CD14-positive monocyte (primary cell): Measurements from ENCODE around the gene CTSD. TPM values are rescaled to one million over a fixed set of nuclear protein-coding genes. Genes with fewer than 3 reads are reported as not detected.

Experiments
- DNase-seq, 3 donors: peaks; one replicate each; pipeline ENCODE4 v3.0.0-alpha.2; 2011 to 2022
- H2AFZ ChIP-seq: 2 replicates; pipeline ENCODE4 v1.6.0; 2012; ENCODE audit warnings: mild to moderate bottlenecking, low read depth, low read length, inconsistent platforms; ENCODE audit not compliant: insufficient read depth, poor library complexity, severe bottlenecking
- H3K27ac ChIP-seq, 2 donors: 1 replicate in 1 of 2; 2 replicates in 1 of 2; pipeline ENCODE4 v1.5.1; 2012 to 2013; ENCODE audit warnings: low read length in 2 of 2, control low read depth in 1 of 2, inconsistent platforms in 1 of 2, low read depth in 1 of 2, mild to moderate bottlenecking in 1 of 2
- H3K27me3 ChIP-seq, 2 donors: one replicate each; pipeline versions ENCODE4 v1.6.0 to v1.6.1; 2011 to 2013; ENCODE audit warnings: low read length in 2 of 2; ENCODE audit not compliant: control insufficient read depth in 2 of 2, insufficient read depth in 2 of 2
- H3K36me3 ChIP-seq, 2 donors: replicated peaks in 1 of 2; 1 replicate in 1 of 2; 2 replicates in 1 of 2; pipeline versions ENCODE4 v1.5.1 to v1.6.1; 2012 to 2013; ENCODE audit warnings: low read length in 2 of 2, control low read depth in 1 of 2, inconsistent platforms in 1 of 2, mild to moderate bottlenecking in 1 of 2; ENCODE audit not compliant: insufficient read depth in 2 of 2, control insufficient read depth in 1 of 2
- H3K4me1 ChIP-seq, 2 donors: 1 replicate in 1 of 2; 2 replicates in 1 of 2; pipeline versions ENCODE4 v1.5.1 to v1.6.1; 2012 to 2013; ENCODE audit warnings: low read length in 2 of 2, control low read depth in 1 of 2, inconsistent platforms in 1 of 2, mild to moderate bottlenecking in 1 of 2, moderate library complexity in 1 of 2; ENCODE audit not compliant: insufficient read depth in 2 of 2, control insufficient read depth in 1 of 2
- H3K4me2 ChIP-seq: replicated peaks from 2 replicates; pipeline ENCODE3; 2012; ENCODE audit warnings: low read length, moderate library complexity, mild to moderate bottlenecking; ENCODE audit not compliant: poor library complexity, severe bottlenecking; ENCODE audit errors: extremely low read depth
- H3K4me3 ChIP-seq, 3 experiments: fragments of 200-600 bp in 1 of 3; sonication (generic) in 1 of 3; replicated peaks in 1 of 3; 1 replicate in 2 of 3; 2 replicates in 1 of 3; pipeline ENCODE4 v1.5.1; 2011 to 2013; ENCODE audit warnings: low read length in 3 of 3, mild to moderate bottlenecking in 3 of 3, control low read depth in 2 of 3, low read depth in 2 of 3, inconsistent platforms in 1 of 3, moderate library complexity in 1 of 3
- H3K79me2 ChIP-seq: 2 replicates; pipeline ENCODE4 v1.6.0; 2012; ENCODE audit warnings: mild to moderate bottlenecking, control low read depth, inconsistent platforms, low read length, moderate library complexity; ENCODE audit not compliant: insufficient read depth
- H3K9ac ChIP-seq: 2 replicates; pipeline ENCODE4 v1.6.0; 2017; ENCODE audit warnings: low read length, mild to moderate bottlenecking; ENCODE audit not compliant: insufficient read depth, poor library complexity, severe bottlenecking
- H3K9me3 ChIP-seq, 2 donors: replicated peaks in 1 of 2; 1 replicate in 1 of 2; 2 replicates in 1 of 2; pipeline versions ENCODE4 v1.5.1 to v1.6.1; 2012 to 2013; ENCODE audit warnings: low read length in 2 of 2, control low read depth in 1 of 2; ENCODE audit not compliant: control insufficient read depth in 1 of 2, insufficient read depth in 1 of 2
- H4K20me1 ChIP-seq: 2 replicates; pipeline ENCODE4 v1.6.0; 2012; ENCODE audit warnings: mild to moderate bottlenecking, low read length, control low read depth, moderate library complexity; ENCODE audit not compliant: insufficient read depth
- H3K27ac Mint-ChIP-seq, 7 donors: one replicate each; pipeline ENCODE4 v1.8.0; 2020; ENCODE audit warnings: mild to moderate bottlenecking in 7 of 7, mixed read lengths in 7 of 7, moderate library complexity in 6 of 7, inconsistent platforms in 2 of 7
- H3K27me3 Mint-ChIP-seq, 3 donors: one replicate each; pipeline ENCODE4 v1.8.0; 2021 to 2022; ENCODE audit warnings: low read depth in 3 of 3, mild to moderate bottlenecking in 3 of 3, mixed read lengths in 3 of 3, moderate library complexity in 3 of 3, inconsistent platforms in 1 of 3
- H3K36me3 Mint-ChIP-seq, 2 donors: one replicate each; pipeline ENCODE4 v1.8.0; 2020; ENCODE audit warnings: mixed read lengths in 2 of 2, inconsistent platforms in 1 of 2, mild to moderate bottlenecking in 1 of 2
- H3K4me1 Mint-ChIP-seq: one replicate; pipeline ENCODE4 v1.8.0; 2020; ENCODE audit warnings: mild to moderate bottlenecking, mixed read lengths
- H3K4me3 Mint-ChIP-seq, 2 donors: one replicate each; pipeline ENCODE4 v1.8.0; 2020; ENCODE audit warnings: mild to moderate bottlenecking in 2 of 2, mixed read lengths in 2 of 2, moderate library complexity in 1 of 2
- H3K9me3 Mint-ChIP-seq, 7 donors: one replicate each; pipeline ENCODE4 v1.8.0; 2020 to 2022; ENCODE audit warnings: mixed read lengths in 7 of 7, mild to moderate bottlenecking in 6 of 7, moderate library complexity in 6 of 7, inconsistent platforms in 2 of 7
- CTCF ChIP-seq: fragments of 200-600 bp; IDR thresholded peaks from one replicate; pipeline ENCODE4 v1.8.0; 2022; ENCODE audit warnings: antibody characterized with exemption, mild to moderate bottlenecking
- WGBS: methylation state at CpG from one replicate; pipeline ENCODE4 v1.1.5; 2013; ENCODE audit warnings: missing lambda C conversion rate; ENCODE audit not compliant: insufficient coverage; 5-methylcytosine and 5-hydroxymethylcytosine counted together
- intact Hi-C, 2 donors: fragments of 100-400 bp; cut with micrococcal nuclease; formaldehyde crosslinking; loops; one replicate each; pipeline versions ENCODE4 v1.15.0 to v1.15.1; 2023
- polyA plus RNA-seq, 3 donors: library from polyadenylated mRNA; depleted of rRNA in 1 of 3; unstranded in 2 of 3; stranded (reverse) in 1 of 3; fragments of 300-500 nt in 2 of 3; fragments of >200 nt in 1 of 3; fragmentation: Illumina TruSeq in 2 of 3; gene quantifications; 1 replicate in 2 of 3; 2 replicates in 1 of 3; pipeline ENCODE4 v1.2.3, GENCODE V29; 2012 to 2021

The CTSD gene
- polyA plus RNA-seq, 3 donors = 835 to 1,372 (median 855) TPM

- Histone ChIP-seq H3K4me3 (no peak overlapping the region), H4K20me1 (no peaks in the 10 kb centered on the region), H3K9ac (peak overlapping the region; percentile 79), H3K9me3 (no peaks in the 10 kb centered on the region), H3K79me2 (no peaks in the 10 kb centered on the region), H3K36me3 (no peaks in the 10 kb centered on the region), H3K27me3 (no peaks in the 10 kb centered on the region), H3K4me1 (peaks cover 89 to 96% of the 10 kb centered on the region in 2 donors), H3K27ac (peak overlapping the region; percentile 96 to 99), H2AFZ (no peak overlapping the region), H3K4me2 (peak overlapping the region; percentile 1)
- peak overlapping the region; percentile 11 to 62 for H3K4me3 Mint-ChIP-seq
- 25% methylated on average over 23 of the region's 25 CpGs for WGBS
- peaks cover 97% of the 10 kb centered on the region for H3K4me1 Mint-ChIP-seq
- peak; percentile 88 to 93 (median 90) for DNase-seq
- intact Hi-C loops = loop anchor here in 1 of 2 donors (5.0 kb wide), 1 partner anchor 71 kb away; the partner anchor contains the start of gene LSP1
- no peak for TF ChIP-seq CTCF
- peaks cover 2 to 13% (median 4%) of the 10 kb centered on the region in 3 donors for H3K27me3 Mint-ChIP-seq
- H3K36me3 Mint-ChIP-seq = peaks cover 2 to 11% of the 10 kb centered on the region in 2 donors
- H3K27ac Mint-ChIP-seq = peak overlapping the region; percentile 98 to 100 (median 98)
- peaks cover 0 to 3% (median 2%) of the 10 kb centered on the region in 7 donors for H3K9me3 Mint-ChIP-seq
Observed at GRCh38 chr11:1780700-1781592, 17.2 kb upstream of the CTSD start.

- H3K4me1 Mint-ChIP-seq = peaks cover 88% of the 10 kb centered on the region
- peaks cover 2 to 11% (median 4%) of the 10 kb centered on the region in 3 donors for H3K27me3 Mint-ChIP-seq
- Histone ChIP-seq H3K27ac (peak overlapping the region; percentile 96 to 99), H2AFZ (no peak overlapping the region), H4K20me1 (no peaks in the 10 kb centered on the region), H3K4me3 (no peak overlapping the region), H3K27me3 (no peaks in the 10 kb centered on the region), H3K9ac (peak overlapping the region; percentile 79), H3K79me2 (no peaks in the 10 kb centered on the region), H3K9me3 (no peaks in the 10 kb centered on the region), H3K4me2 (peak overlapping the region; percentile 1), H3K4me1 (peaks cover 80 to 87% of the 10 kb centered on the region in 2 donors), H3K36me3 (no peaks in the 10 kb centered on the region)
- intact Hi-C loops = loop anchor here in 1 of 2 donors (5.0 kb wide), 1 partner anchor 72 kb away; the partner anchor contains the start of gene LSP1
- peak overlapping the region; percentile 40 to 100 (median 98) for H3K27ac Mint-ChIP-seq
- no peak for TF ChIP-seq CTCF
- H3K36me3 Mint-ChIP-seq = peaks cover 2 to 10% of the 10 kb centered on the region in 2 donors
- H3K9me3 Mint-ChIP-seq = peaks cover 0 to 3% (median 2%) of the 10 kb centered on the region in 7 donors
- WGBS = 90% methylated on average over 29 of the region's 34 CpGs
- no peak for DNase-seq
- peak overlapping the region in 1 of 2 donors; percentile 35 for H3K4me3 Mint-ChIP-seq
Observed at GRCh38 chr11:1779806-1780699, 16.3 kb upstream of the CTSD start.
